ENCODE data around the gene ZCCHC24.

The ZCCHC24 gene

DNA sequence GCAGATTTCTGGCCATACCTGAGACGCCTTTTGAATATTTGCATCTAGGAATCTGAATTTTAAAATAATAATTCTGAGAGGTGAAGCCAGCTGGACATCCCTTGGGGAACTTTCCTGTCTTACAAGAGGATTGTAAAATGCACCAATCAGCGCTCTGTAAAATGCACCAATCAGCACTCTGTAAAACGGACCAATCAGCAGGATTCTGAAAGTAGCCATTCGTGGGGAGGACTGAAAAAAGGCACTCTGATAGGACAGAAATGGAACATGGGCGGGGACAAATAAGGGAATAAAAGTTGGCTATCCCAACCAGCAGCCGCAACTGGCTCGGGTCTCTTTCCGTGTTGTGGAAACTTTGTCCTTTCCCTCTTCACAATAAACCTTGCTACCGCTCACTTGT lies 88.2 kb downstream of the ZCCHC24 start:
- no peak for DNase-seq

DNA sequence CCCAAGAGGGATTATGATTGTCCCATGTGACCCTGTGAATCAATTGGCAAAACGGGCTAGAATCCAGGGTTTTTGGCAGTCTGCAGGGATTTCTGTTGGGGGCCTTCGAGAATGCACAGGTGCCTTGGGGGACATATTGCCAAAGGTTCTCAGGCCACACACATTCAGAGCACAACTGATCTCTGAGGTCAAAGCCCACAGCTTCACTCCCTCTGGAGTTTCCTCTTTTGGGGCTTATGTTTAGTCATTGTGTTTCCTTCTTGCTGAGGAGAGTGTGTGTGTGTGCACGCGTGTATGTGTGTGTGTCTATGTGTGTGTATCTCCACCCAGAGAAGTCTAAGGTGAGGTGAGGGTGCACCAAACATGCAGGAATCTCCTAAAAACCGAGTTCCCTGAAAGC lies 89.3 kb downstream of the ZCCHC24 start:
- DNase-seq = no peak

DNA sequence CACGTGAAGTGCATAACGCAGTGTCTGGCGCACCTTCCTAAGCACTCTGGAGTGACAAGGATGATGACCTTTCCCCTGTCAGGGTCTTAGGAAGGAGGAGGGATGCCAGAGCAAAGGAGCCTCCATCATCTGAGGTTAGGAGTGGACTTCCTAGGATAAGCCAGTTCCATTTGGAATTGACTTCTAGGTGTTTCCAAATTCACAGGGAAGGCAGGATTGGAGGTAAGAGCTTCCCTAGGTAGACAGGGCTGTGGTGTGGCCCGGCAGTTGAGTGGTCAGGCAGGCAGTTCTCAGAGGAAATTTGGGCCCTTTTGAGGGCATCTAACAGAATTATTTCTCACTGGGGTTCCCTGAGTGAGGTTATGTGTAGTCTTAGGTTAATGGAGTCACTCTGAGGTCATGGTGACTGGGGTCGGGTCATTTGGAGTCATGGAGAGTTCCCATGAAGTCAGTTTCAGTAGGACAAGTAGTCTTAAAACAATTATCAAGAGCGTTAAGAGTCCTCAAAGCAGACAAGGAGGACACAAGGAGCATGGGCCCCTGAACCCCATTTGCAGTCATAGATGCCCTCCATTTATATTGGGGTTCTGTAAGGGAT lies 89.9 kb downstream of the ZCCHC24 start:
- no peak for DNase-seq

DNA sequence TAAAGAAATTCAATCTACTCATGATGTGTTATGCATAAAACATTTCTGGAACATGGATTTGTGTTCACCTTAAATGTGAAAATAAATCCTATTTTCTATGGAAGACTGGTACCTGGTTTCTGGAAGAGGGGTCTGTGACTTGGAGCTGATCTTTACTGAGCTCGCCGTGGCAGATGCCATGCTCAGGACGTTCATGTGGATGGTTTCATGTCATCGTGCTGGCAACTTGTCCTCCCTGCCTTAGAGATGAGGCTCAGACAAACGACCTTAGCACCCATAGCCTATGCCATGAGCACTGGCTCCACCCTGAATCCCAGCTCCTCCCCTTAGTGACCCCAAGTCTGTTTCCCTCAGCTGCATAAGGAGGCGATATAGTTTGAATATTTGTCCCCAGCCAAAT lies 90.8 kb downstream of the ZCCHC24 start:
- no peak for DNase-seq

DNA sequence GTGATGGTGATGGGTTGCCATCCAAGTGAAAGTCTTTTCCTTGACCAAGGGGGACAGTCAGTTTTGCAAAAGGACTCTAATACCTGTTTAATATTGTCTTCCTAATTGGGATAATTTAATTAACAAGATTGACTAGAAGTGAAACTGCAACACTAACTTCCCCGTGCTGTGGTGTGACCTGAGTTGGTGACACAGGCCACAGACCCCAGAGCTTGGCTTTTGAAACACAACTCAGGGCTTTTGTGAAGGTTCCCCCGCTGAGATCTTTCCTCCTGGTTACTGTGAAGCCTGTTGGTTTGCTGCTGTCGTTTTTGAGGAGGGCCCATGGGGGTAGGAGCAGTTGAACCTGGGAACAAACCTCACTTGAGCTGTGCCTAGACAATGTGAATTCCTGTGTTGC lies 91.3 kb downstream of the ZCCHC24 start:
- DNase-seq = no peak

DNA sequence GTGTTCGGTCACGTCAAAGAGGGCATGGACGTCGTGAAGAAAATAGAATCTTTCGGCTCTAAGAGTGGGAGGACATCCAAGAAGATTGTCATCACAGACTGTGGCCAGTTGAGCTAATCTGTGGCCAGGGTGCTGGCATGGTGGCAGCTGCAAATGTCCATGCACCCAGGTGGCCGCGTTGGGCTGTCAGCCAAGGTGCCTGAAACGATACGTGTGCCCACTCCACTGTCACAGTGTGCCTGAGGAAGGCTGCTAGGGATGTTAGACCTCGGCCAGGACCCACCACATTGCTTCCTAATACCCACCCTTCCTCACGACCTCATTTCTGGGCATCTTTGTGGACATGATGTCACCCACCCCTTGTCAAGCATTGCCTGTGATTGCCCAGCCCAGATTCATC lies 91.7 kb downstream of the ZCCHC24 start:
- DNase-seq = no peak

DNA sequence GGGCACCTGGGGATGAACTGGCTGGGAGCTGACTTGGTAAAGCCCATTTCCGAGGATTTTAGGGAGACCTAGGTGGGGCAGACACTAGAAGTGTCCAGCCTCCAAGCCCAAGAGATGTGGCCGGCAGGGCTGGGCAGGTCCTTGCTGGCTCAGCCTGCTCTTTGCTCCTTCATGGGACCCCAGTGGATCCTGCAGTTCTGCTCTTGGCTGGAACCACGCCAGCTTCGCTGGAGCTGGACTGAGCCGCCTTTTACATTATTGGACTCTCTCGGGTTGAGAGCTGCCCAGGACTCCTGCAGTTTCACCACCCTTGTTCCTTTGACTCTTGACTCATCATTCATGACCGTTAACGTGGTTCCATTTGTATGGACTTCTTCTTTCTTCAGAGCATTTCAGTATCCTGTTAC lies 92.4 kb downstream of the ZCCHC24 start:
- DNase-seq = no peak

DNA sequence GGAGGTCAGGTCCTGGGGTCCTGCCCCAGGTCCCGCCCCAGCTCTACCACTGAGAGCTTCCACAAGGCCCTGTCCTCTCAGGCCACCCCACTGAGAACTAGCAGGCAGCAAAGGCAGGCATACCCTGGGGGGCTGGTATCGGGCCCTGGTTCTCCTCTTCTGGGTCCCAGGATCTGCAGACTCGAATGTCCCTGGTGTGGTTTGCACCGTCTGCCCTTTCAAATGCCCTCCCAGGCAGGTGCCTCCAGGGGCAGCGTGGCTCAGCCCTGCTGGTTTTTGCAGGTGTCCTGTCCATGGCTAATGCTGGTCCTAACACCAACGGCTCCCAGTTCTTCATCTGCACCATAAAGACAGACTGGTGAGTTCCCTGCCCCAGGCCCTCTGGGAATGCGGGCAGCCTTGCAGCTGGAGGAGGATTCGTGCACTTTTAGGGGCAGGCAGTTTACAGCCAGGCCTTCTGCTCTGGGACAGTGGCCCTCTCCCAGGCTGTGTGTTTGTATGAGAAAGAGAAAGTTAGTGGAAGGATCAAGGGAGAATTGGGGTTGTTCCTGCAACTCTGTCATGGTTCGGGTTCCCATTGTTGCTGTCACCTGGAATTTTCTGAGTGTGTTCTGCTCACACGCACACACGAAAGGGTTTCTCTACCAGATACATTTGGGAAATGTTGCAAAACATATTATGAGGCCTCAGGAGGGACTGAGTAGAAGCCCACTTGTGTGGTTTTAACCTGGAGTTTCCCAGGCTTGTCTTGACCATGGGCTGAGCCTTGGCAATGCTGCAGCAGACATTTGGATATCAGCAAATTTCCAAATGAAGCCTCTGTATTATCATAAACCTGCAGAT lies 93.2 kb downstream of the ZCCHC24 start:
- DNase-seq = no peak

DNA sequence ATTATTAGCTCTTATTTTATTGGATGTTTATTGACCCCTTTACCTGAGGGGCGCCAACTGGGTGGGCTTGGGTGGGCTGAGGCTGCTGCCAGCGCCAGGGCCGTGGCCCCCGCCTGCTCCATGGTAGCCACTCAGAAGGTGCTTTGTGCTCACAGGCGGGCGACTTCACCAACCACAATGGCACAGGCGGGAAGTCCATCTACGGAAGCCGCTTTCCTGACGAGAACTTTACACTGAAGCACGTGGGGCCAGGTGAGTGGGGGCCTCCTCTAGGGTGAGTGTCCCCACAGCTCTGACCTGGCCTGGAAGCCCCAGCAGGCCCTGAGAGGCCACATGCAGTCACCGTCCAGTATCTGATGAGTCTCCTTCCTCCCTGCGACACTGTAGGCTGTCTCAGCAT lies 94.1 kb downstream of the ZCCHC24 start:
- no peak for DNase-seq

DNA sequence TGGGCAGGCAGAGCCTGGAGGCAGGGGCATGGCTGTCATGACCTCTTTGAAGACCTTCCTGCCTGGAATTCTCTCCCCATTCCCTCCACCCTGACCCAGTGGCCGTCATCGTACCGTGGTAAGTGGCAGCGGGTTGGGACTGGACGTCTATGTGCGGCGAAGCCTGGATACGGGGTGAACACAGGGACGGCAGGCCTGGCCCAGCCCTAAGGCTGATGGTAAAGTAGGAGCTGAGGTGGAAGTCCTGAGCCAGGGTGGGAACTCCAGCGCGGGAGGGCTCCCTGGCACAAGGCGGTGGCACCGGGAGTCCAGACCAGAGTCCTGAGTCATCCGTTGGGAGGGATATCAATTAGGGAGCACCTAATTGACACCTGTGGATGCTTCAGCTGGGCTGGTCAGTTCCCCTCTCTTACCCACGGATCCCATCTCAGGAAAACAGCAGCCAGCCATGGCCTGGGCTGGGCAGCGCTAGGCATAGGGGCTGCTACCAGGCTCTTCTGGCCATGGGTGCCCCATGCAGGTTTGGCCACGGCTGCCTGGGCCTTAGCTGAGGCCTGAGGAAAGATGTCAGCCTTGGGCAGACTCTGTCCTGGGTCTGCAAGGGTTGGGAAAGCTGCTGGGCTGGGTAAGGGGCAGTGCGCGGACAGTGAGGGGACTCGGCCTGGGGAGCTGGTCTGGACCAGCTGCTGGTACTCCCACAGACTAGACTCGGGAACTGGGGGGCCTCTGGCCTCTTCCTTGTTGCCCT lies 94.8 kb downstream of the ZCCHC24 start:
- DNase-seq = no peak

DNA sequence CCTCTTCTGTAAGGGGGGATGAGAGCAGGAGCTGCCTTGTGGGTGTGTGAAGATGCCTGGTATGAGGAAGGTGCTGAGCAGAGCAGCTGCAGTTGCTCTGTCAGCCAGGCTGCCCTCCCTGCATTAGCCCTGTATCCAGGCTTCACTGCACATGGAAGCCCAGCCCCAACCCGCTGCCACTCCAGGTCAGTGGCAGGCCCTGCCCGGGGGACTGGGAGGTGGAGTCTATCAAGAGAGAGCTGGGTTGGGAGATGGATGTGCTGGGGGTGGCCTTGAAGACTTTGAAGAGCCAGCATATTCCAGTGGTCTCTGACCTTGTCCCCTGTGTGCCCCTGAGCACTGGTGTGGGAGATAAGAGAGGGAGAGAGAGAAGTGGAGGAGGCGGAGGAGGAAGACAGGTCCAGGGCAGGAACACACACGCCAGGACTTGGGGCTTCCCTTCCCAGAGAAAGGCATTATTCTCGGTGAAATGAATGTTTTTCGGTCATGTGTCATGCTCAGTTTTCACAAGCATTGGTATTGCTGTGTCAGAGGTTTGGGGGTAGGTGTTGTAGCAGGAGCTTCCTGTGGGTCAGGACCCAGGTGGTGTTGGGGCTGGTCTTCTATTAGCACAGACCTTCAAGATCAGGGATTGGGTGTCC lies 95.5 kb downstream of the ZCCHC24 start:
- no peak for DNase-seq

DNA sequence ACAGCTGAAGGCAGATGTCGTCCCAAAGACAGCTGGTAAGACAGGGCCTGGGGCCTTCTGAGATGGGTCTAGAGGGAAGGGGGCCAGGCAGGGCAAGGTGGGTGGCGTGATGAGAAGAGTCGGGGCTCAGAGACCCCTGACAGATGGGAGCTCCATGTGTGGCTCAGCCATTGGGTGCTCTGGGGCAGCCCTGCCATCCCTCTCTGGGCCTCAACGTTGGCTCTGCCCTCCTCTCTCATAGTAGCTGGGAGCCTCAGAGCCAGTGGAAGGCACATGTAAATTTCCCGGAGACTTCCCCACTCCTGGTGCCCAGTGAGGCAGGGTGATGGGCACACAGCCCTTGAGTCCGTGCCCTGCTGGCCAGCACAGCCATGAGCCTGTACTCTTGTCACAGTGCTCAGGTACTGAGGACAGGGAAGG lies 96.3 kb downstream of the ZCCHC24 start:
- no peak for DNase-seq

DNA sequence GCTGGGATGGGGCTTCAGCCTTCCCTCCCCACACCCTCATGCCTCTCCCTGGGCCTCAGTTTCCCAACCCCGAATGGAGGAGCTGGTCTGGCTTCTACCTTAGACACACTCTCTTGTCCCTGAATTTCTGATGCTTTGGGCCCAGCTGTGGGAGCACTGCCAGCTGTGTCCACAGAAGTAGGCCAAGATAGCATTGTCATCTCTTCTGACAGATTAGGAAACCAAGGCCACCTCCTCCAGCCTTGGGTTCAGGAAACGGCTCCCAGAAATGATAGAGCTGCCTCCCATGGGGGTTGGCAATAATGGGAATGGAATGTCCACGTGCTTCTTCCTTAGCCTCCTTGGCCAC lies 96.8 kb downstream of the ZCCHC24 start:
- DNase-seq = no peak

DNA sequence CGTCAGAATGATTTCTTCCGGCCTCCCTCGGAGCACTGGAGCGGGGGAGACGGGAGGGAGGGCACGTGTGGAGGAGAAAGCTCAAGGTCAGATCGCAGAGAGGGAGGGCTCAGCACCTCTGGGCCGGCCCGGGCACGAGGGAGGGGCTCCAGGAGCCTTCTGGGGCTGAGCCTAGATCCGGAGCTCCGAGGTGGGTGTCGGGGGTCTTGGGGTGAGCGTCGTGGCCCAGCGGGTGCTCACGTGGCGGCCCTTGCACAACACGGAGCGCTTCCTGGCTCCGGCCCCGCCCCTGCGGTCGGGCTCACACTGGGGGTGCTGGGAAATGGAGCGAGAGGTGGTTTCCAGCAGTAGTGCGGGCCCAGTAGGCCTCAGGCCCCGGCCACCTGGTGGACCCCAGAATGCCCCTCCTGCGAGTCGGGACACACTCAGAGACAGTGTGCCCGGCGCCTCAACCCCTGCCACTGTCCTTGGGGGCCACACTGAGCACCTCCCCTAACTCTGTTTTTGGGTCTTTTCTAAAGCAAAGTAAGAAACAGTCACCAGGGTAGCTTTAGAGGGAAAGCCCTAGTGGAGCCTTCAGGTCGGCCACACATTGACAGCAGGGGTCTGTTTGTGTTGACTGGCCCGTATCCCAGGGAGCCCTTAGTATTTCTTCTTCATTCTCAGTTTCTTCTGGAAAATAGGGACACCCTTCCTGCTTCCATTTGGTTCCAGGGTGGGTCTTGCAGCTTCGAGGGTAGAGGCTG lies 97.4 kb downstream of the ZCCHC24 start:
- DNase-seq = peak; percentile 82

DNA sequence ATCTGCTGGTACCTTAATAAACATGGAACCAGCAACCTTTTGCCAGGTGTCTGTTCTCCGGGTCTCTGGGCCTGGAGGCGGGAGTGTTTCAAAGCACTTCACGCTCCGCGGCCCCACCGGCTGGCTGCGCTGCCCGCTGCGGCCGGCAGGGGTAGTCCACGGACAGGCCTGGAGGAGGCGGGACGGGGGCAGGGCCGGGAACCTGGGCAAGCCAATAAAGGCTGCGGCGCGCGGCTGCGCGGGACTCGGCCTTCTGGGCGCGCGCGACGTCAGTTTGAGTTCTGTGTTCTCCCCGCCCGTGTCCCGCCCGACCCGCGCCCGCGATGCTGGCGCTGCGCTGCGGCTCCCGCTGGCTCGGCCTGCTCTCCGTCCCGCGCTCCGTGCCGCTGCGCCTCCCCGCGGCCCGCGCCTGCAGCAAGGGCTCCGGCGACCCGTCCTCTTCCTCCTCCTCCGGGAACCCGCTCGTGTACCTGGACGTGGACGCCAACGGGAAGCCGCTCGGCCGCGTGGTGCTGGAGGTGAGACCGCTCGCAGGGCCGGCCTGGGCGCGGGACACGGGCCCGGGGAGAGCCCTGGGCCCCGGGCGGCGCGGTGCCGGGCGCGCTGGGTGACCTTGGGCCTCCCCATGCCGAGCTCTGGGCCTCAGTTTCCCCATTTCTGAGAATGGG lies 98.1 kb downstream of the ZCCHC24 start, which contains the start of gene PPIF:
TSS of gene PPIF (plus strand) at position 244 of the 668 bp plus-strand sequence. CDS start at position 324, 80 bp downstream.
- peak; percentile 94 for DNase-seq

DNA sequence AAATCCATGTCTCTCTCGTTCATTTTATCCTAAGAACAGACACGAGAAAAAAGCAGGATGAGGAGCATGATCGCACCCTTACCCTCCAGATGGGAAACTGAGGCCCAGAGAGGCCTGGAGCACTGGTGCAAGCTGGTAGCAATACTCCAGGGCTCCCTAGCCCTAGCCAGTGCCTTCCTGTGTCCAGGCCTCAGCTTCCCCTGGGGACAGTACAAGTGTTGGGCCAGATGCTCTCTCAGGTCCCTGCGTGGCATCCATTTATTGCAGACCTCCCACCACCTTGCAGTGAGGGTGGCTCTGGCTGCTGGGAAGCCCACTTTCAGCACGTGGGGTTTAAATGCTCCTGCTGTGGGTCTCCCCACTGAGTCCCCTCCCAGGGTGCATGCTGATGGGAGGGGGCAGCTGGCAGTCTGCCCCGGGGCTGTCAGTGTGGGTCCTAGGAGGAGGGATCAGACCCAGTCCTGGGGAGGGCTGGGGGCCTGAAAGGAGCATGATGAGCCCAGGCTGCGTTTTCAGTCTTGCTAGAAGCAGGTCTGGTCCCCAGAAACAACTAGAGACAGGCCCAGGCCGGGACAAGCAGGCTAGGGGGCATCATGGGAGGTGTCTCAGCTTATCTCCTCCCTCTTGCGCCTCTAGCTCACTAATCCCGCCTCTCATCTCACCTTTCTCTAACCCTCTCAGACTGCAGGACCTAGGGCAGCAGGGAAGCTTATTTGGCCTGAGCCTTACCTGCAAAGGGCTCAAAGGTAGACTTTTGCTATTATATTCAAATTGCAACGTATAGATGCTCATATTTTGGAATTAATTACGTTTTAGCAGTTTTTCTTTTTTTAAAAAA lies 98.8 kb downstream of the ZCCHC24 start:
- DNase-seq = no peak

DNA sequence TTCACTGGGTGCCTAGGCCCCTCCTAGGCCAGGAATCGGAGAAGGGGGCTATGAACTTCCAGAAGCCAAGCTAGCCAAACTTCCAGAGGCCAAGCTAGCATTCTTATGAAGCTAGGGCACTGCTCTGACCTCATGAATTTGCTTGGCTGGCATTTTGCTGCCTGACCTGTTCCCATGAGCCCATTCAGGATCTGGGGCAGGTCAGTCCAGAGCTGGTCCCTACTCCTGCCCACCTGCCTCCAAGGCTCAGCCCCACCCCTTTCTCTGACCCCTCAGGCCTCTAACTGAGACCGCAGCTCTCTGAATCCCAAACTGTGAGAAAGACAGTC lies 99.4 kb downstream of the ZCCHC24 start:
- DNase-seq = no peak

DNA sequence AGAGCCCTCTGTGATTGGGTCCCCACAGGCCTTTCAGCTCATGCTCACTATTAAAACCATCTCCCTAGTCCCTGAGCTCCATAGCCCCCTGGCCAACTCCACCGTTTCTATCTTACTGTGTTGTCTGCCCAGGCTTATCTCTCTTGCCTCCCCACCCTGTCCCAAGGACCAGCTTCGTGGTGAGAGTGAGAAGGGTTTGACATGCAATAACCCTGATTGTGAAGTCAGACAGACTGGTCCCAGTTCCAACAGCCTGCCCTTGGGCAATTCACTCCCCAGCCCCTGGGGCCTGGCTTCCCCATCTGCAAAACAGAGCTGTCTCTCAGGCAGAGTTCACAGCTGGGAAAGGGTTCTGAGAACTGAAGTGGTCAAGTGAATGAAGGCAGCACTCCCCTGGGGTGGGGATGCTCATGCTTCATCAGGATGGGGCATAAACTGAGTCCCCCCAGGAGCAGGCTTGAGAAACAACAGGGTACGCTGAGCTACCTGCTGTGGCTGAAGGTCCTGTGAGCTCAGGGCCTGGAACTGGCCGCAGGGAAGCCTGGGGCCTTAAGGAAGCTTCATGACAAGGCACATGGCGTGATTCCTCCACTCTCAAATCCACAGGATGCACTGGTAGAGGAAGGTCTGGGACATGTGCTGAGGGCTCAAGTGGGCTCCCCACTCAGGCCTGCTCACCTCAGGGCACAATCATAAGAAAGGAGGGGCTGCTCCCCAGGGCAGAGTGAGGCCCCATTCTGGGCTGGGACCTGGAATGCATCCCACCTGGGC lies 100.0 kb downstream of the ZCCHC24 start:
- no peak for DNase-seq

DNA sequence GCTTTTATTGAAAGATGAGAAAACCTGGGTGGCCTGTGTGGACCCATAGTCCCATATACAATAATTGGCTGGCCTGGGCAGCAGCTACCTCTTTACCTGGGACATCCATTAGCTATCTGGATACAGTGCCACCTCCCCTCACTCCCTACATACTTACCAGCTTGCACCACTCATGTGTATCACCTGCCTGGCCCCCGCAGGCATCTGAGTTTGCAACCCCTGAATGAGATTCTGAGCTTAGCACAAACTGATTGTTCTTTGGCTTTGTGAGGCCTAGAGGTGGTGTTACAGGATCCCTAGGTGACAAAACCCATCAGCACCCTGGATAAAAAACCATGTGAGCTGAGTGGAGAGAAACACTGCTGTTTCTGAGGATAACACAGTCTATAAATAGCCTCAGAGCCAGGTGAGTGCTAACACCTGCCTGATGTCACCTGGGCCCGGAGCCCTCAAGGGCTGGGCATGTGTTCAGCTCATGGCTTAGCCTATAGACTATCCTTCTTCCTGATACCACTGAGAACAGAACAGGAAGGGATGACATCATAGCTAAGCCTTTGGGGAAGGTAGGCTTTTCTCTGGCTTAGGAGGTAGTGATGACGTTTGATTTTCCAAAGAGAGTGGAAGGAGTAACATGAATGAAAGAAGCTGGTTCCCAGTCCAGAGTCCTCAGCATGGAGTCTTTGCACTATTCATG lies 100.8 kb downstream of the ZCCHC24 start:
- DNase-seq = no peak
